Activated CD8-positive, alpha-beta memory T cell treated with anti-CD3 and anti-CD28 coated beads for 48 hours (primary cell): Measurements from ENCODE around the gene TTYH1.
"Not testable (repeated sequence)": the region's sequence is repeated elsewhere in the genome, so short reads cannot be mapped to it uniquely, and the experiment has no call there.

Source experiments
- DNase-seq, 3 experiments: peaks; one replicate each; pipeline ENCODE4 v3.0.0-alpha.2; 2020; ENCODE audit warnings: low read depth in 2 of 3, low spot score in 2 of 3

TTYH1 gene

GRCh38 chr19:54459282-54460229 lies 44.3 kb downstream of the TTYH1 start:
- no peak for DNase-seq

- DNase-seq = no peak
These were observed 45.2 kb downstream of the TTYH1 start for GRCh38 chr19:54460230-54461005.

GRCh38 chr19:54461210-54461609 lies 45.9 kb downstream of the TTYH1 start:
- DNase-seq = no peak

GRCh38 chr19:54461613-54462012 lies 46.3 kb downstream of the TTYH1 start:
- no peak for DNase-seq

GRCh38 chr19:54462047-54462654 lies 46.9 kb downstream of the TTYH1 start:
- DNase-seq = no peak

GRCh38 chr19:54462655-54463530 lies 47.6 kb downstream of the TTYH1 start:
- DNase-seq = peak; percentile 23 to 46 (median 45)

GRCh38 chr19:54463531-54464043 lies 48.3 kb downstream of the TTYH1 start, which contains the start of gene LENG9:
LENG9 (minus strand) TSS chr19:54463778; CDS start chr19:54463526, 252 bp downstream.
- DNase-seq = peak; percentile 79 to 93 (median 84)

GRCh38 chr19:54464044-54464629 lies 48.9 kb downstream of the TTYH1 start:
- DNase-seq = peak; percentile 60 to 70 (median 64)

- peak; percentile 51 to 70 (median 64) for DNase-seq
These were observed 49.6 kb downstream of the TTYH1 start for GRCh38 chr19:54464630-54465425.

- DNase-seq = no peak
These were observed 50.3 kb downstream of the TTYH1 start for GRCh38 chr19:54465426-54466109.

GRCh38 chr19:54466110-54466480 lies 50.8 kb downstream of the TTYH1 start:
- DNase-seq = not testable (repeated sequence)

GRCh38 chr19:54469496-54469934 lies 54.3 kb downstream of the TTYH1 start:
- no peak for DNase-seq

- DNase-seq = no peak
These were observed 55.1 kb downstream of the TTYH1 start for GRCh38 chr19:54470276-54470887.

GRCh38 chr19:54470991-54471782 lies 55.9 kb downstream of the TTYH1 start:
- DNase-seq = no peak

- DNase-seq = no peak
These were observed 58.0 kb downstream of the TTYH1 start, which contains the start of gene CDC42EP5 for GRCh38 chr19:54473071-54473891. CDC42EP5 (minus strand) TSS chr19:54473296; CDS start chr19:54465547, 7,749 bp downstream.

GRCh38 chr19:54473892-54474372 lies 58.7 kb downstream of the TTYH1 start:
- no peak for DNase-seq
